Effector CD4-positive, alpha-beta T cell (primary cell): ENCODE measurements around the gene FKBP2.
"Not testable (repeated sequence)": the region's sequence is repeated elsewhere in the genome, so short reads cannot be mapped to it uniquely, and the experiment has no call there.

ENCODE experiments used
- DNase-seq: peaks from one replicate; pipeline ENCODE4 v3.0.0-alpha.2; 2020

The FKBP2 gene

GRCh38 chr11:64234647-64235379, 6.1 kb upstream of the FKBP2 start:
- peak; percentile 35 for DNase-seq

- no peak for DNase-seq
These were observed 5.3 kb upstream of the FKBP2 start for GRCh38 chr11:64235437-64236161.

GRCh38 chr11:64237484-64237951, 3.4 kb upstream of the FKBP2 start:
- DNase-seq = no peak

GRCh38 chr11:64238076-64238475, 2.8 kb upstream of the FKBP2 start:
- no peak for DNase-seq

GRCh38 chr11:64238999-64239398, 1.9 kb upstream of the FKBP2 start:
- no peak for DNase-seq

- no peak for DNase-seq
These were observed 1.0 kb upstream of the FKBP2 start for GRCh38 chr11:64239662-64240434.

GRCh38 chr11:64241241-64241490, 271 bp downstream of the FKBP2 start:
- peak; percentile 98 for DNase-seq

GRCh38 chr11:64241491-64242374, 838 bp downstream of the FKBP2 start:
- DNase-seq = no peak

GRCh38 chr11:64243236-64243854, 2.5 kb downstream of the FKBP2 start:
- DNase-seq = no peak

GRCh38 chr11:64244107-64244506, 3.2 kb downstream of the FKBP2 start:
- DNase-seq = no peak

- DNase-seq = no peak
These were observed 4.1 kb downstream of the FKBP2 start for GRCh38 chr11:64244966-64245365.

- peak; percentile 44 for DNase-seq
These were observed 4.5 kb downstream of the FKBP2 start for GRCh38 chr11:64245401-64245796.

GRCh38 chr11:64245797-64246620, 5.1 kb downstream of the FKBP2 start:
- DNase-seq = peak; percentile 68

GRCh38 chr11:64246621-64246870, 5.7 kb downstream of the FKBP2 start:
- DNase-seq = not testable (repeated sequence)

- DNase-seq = peak; percentile 72
These were observed 6.2 kb downstream of the FKBP2 start, which contains the start of gene PPP1R14B for GRCh38 chr11:64246871-64247728. Gene PPP1R14B (minus strand): TSS chr11:64246943. CDS start chr11:64246673, 270 bp downstream.

- DNase-seq = no peak
These were observed 7.0 kb downstream of the FKBP2 start for GRCh38 chr11:64247729-64248531.

- no peak for DNase-seq
These were observed 7.7 kb downstream of the FKBP2 start for GRCh38 chr11:64248578-64248977.

- DNase-seq = no peak
These were observed 8.1 kb downstream of the FKBP2 start for GRCh38 chr11:64249038-64249437.

GRCh38 chr11:64249563-64250414, 8.9 kb downstream of the FKBP2 start:
- DNase-seq = no peak
